ENCODE data around the gene BMX. TPM values are rescaled to one million over a fixed set of nuclear protein-coding genes. Genes with fewer than 3 reads are reported as not detected.

Gene BMX
- total and polyA plus RNA-seq, 10 of the 15 experiments (the other 5 are each of a cell fraction or from before 2014, with no cell fraction given): not detected

- Histone ChIP-seq H3K4me3 (no peak overlapping the region), H3K4me1 (ENCODE audit: control insufficient read depth, insufficient read depth, low read length) (no peaks in the 10 kb centered on the region), H3K79me2 (ENCODE audit: control insufficient read depth, insufficient read depth, low read length) (no peaks in the 10 kb centered on the region), H3K9me3 (replicated peaks; ENCODE audit: control insufficient read depth, insufficient read depth, low read length) (no peaks in the 10 kb centered on the region), H3K9ac (ENCODE audit: control insufficient read depth, insufficient read depth, low read length) (no peak overlapping the region), H3K36me3 (ENCODE audit: control insufficient read depth in 2 of 2, insufficient read depth in 2 of 2, low read length in 1 of 2) (no peaks in the 10 kb centered on the region), H3K4me2 (ENCODE audit: control insufficient read depth, insufficient read depth) (no peak overlapping the region), H3K27ac (ENCODE audit: control insufficient read depth, insufficient read depth) (no peak overlapping the region), H4K20me1 (ENCODE audit: control insufficient read depth, insufficient read depth) (no peaks in the 10 kb centered on the region), H2AFZ (ENCODE audit: control insufficient read depth, low read depth, low read length) (no peak overlapping the region), H3K27me3 (replicated peaks in 1 of 2; ENCODE audit: control insufficient read depth in 2 of 2, insufficient read depth in 2 of 2, low read length in 1 of 2) (no peaks in the 10 kb centered on the region; a peak in 1 of 4 replicates)
- FAIRE-seq (no peak), DNase-seq (ENCODE audit: low read depth, low spot score) (no peak), ATAC-seq (no peak)
- RAD21 ChIA-PET (ENCODE audit: unreplicated experiment): no interaction called here
- SMC1A ChIA-PET (ENCODE audit: uncharacterized antibody, unreplicated experiment): no interaction called here
- in situ Hi-C loops (cut with MboI): loop anchor here (5.0 kb wide), 1 partner anchor 117 kb away; no protein-coding TSS in a partner anchor
- no TSS peak for BruUV-seq (replicated peaks)
- POLR2A ChIA-PET: no interaction called here
- CTCF ChIA-PET: interaction anchor here (1.0 to 1.1 kb wide), 2 partner anchors 82 to 115 kb away, joined by 3 to 4 read pairs; no protein-coding TSS in a partner anchor
- intact Hi-C loops (cut with micrococcal nuclease; ENCODE audit: unreplicated experiment): loop anchor here (5.0 kb wide), 1 partner anchor 1427 kb away; no protein-coding TSS in a partner anchor
- TF ChIP-seq FOXM1 (IDR thresholded peaks at IDR 0.05; ENCODE audit: low read depth, low read length) (no peak), HSF1 (IDR thresholded peaks at IDR 0.05; ENCODE audit: low read depth, low read length) (no peak), SMARCA5 (IDR thresholded peaks at IDR 0.05) (no peak), NR2C1 (IDR thresholded peaks at IDR 0.05) (no peak), TARDBP (IDR thresholded peaks at IDR 0.05; ENCODE audit: borderline replicate concordance) (no peak), KLF5 (IDR thresholded peaks at IDR 0.05; ENCODE audit: partially characterized antibody) (no peak), NR2F1 (conservative IDR thresholded peaks at IDR 0.05) (no peak), NFYA (IDR thresholded peaks at IDR 0.05; ENCODE audit: borderline replicate concordance, low read depth, low read length) (no peak)
These were observed 35.9 kb upstream of the BMX start for GRCh38 chrX:15464704-15465103.
